CD4-positive, alpha-beta T cell treated with Interleukin-12 subunit alpha and Interleukin-12 subunit beta, for 1 hour (primary cell): ENCODE data around the gene SNTG2.

Experiments
- DNase-seq: peaks from one replicate; pipeline ENCODE4 v3.0.0-alpha.2; 2020

Gene SNTG2

GRCh38 chr2:1248187-1248586, 297.5 kb downstream of the SNTG2 start:
- no peak for DNase-seq

DNA sequence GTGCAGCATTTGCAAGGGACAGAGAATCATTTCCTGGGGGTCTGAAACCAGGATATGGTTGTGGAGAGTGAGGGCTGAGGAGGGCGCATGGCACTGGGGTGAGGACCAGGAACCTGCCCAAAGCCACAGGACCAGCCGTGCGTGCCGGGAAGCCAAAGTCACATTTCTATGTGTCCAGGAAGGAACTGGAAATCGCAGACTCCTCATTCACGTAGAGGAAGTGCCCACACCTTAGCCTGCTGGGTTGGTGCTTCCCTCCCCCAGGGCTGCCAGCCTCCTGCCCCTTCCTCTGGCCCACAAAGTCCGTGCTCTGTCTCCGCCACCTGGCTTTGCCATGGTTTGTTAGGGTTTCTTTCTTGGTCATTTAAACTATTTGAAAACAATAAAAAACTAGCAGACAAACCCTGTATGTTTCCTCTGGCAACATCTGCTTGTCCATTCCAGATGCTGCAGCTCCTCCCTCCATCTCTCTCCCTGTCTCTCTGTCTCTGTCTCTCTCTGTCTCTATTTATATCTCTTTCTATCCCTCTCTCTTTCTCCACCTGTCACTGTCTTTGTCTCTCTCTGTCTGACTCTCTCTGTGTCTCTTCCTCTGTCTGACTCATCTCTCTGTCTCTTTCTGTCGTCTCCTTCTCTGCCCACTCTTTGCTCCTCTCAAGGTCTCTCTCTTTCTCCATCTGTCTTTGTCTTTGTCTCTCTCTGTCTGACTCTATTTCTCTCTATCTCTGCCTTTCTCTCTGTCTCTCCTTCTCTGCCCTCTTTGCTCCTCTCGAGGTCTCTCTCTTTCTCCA, 299.4 kb downstream of the SNTG2 start:
- DNase-seq: no peak

- no peak for DNase-seq
Observed at GRCh38 chr2:1251520-1251919, 300.9 kb downstream of the SNTG2 start.

DNA sequence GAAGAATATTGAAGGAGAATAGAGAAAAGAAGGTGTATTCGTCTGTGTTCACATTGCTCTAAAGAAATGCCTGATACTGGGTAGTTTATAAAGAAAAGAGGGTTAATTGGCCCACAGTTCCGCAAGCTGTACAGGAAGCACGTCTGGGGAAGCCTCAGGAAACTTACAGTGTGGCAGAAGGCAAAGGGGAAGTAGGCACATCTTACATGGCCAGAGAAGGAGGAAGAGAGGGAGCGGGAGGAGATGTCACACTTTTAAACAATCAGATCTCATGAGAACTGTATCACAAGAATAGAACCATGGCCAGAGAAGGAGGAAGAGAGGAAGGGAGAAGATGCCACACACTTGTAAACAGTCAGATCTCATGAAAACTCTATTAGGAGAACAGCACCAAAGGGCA, 303.0 kb downstream of the SNTG2 start:
- DNase-seq: no peak

DNA sequence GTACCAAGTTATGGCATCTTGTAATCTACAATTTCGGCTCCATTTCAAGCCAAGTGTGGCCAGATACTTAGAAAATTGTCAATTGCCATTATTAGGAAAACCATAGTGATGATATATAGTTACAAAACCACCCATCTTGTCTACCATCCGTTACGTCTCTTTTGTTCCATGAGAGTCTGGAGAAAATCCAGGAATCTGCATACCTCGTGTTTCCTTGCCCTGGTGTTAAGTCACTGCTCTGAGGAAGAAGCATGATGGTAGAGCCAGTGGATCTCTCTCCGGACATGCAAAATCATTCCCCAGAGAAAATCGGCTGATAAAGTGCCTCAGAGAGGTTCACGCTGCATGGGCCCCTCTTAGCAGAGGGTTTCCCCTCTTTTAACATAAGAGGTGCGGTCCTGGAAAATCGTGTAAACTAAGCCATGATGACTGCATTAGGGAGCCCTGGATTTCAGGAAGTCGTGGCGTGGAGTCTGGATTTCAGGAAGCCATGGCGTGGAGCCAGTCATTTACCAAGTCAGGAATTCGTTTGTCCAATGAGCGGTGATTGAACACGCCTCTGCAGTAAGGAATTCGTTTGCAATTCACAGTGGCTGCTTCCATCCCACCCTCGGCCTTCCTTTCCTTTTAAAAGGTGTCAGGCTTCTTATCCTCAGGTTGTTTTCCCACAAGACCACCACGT, 304.2 kb downstream of the SNTG2 start:
- no peak for DNase-seq

- DNase-seq: no peak
Observed at GRCh38 chr2:1256632-1257324, 306.1 kb downstream of the SNTG2 start.

DNA sequence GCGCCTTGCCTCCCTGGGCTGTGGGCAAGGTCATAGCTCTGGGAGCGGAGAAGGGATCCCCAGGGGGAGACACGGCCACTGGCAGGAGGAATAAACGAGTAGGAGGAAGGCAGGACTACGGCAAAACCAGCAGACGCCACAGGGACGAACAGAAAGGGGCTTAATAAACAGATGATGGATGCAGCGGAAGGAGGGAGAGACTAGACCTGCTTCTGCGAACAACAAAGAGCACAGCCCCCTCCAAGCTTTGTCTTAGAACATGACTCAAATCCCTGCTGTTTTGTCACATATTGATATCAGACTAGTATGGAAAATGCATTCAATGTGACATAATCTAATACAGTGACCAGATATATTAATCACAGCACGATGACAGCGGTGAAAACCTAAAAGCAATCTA, 306.7 kb downstream of the SNTG2 start:
- DNase-seq: no peak

DNA sequence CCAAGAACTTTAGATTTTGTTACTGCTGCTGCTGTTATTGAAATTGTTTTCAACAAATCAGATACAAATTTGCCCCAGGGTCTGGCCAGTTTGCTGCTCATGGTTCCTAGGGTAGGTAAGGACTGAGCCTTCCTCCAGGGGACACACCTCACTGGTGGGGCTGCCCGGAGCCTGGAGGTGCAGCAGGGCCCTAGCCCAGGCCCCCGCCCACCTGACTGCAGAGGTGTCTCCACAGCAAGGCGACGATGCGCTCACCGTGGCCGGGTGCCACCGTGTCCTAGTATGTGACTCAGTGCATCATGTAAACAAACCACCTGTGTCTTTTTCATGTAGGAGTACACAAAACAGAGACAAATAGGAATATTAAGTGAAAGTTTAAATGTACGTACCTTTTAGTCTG, 309.1 kb downstream of the SNTG2 start:
- no peak for DNase-seq

GRCh38 chr2:1262609-1263008, 312.0 kb downstream of the SNTG2 start:
- DNase-seq: no peak

- no peak for DNase-seq
Observed at GRCh38 chr2:1265454-1265853, 314.8 kb downstream of the SNTG2 start.

DNA sequence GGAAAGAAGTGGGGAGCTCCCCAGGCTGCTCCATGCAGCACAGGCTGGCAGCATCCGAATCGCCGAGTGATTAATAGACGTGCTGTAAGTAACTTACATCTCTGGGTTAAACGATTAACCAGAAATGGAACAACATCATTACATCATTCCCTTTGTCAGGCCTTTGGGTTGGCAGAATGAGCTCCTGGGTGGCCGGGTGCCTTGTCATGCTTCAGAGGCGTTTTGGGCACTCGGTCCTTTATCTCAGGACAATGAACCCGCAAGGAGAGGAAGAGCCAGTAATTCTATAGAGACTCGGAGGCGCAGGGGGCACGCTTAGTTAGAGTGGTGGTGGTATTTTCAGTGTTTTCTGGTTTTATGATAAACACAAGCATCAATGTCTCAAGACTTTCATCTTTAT, 315.7 kb downstream of the SNTG2 start:
- no peak for DNase-seq

GRCh38 chr2:1268034-1268433, 317.4 kb downstream of the SNTG2 start:
- DNase-seq: no peak

DNA sequence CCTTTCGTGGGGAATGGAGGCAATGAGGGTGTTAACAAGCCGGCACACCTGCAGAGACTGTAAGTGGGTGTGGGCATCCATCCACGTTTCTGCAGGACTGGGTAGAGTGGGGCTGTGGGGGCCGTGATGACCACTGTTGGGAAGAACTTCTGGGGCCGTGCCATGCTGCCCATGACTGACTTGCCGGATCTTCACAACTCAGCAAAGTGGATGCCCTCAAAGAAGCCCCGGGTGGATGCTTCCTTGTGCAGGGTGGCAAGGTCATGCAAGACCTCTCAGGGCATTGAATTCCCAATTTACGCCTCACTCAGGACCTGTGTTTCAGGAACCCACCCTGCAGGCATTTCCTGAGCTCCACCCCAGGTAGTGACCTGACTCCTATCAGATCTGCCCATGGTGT, 319.2 kb downstream of the SNTG2 start:
- no peak for DNase-seq

GRCh38 chr2:1272835-1273234, 322.2 kb downstream of the SNTG2 start:
- no peak for DNase-seq

DNA sequence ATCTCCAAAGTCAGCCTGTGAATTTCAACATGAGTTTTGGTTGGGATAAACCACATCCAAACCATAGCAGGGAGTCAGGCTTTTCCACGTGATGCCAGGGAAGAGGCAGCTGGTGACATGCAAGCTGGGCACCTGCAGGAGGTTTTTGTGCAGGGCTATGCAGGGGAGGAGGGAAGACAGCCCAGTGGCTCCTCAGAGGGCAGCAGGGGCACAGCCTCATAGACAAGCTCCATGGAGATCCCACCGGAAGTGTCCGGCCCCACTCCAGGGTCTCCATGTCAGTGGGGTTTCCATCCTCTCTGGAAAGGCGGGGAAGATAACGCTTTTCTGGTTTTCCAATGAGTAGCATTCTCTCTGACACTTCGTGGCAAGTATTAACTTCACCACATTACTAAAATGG, 327.0 kb downstream of the SNTG2 start:
- no peak for DNase-seq

DNA sequence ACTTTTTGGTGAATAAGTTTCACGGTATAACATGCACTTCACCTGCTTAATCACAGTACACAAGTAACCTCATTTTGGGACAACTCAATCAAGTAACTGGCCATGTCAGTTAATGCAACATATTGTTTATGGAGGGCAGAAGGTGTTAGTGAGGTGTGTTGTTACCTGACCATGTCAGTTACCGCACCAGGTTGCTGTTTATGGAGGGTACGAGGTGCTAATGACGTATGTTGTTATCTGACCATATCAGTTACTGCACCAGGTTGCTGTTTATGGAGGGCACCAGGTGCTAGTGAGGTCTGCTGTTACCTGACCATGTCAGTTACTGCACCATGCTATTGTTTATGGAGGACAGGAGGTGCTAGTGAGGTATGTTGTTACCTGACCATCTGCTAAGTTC, 327.5 kb downstream of the SNTG2 start:
- DNase-seq: no peak

DNA sequence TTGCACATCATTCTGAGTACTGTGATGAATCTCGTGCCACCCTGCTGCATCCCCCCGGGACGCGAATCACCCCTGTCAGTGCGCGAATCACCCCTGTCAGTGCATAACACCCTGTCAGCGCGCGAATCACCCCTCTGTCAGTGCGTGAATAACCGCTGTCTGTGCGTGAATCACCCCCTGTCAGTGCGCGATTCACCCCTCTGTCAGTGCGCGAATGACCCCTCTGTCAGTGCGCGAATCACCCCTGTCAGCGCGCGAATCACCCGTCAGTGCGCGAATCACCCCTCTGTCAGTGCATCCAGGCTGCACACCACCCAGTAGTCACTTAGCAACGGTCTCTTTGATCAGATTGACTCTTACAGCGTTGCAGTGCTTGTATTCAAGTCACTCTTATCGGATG, 328.2 kb downstream of the SNTG2 start:
- DNase-seq: no peak

- DNase-seq: no peak
Observed at GRCh38 chr2:1282552-1282951, 331.9 kb downstream of the SNTG2 start.

GRCh38 chr2:1283020-1283801, 332.6 kb downstream of the SNTG2 start:
- DNase-seq: no peak

DNA sequence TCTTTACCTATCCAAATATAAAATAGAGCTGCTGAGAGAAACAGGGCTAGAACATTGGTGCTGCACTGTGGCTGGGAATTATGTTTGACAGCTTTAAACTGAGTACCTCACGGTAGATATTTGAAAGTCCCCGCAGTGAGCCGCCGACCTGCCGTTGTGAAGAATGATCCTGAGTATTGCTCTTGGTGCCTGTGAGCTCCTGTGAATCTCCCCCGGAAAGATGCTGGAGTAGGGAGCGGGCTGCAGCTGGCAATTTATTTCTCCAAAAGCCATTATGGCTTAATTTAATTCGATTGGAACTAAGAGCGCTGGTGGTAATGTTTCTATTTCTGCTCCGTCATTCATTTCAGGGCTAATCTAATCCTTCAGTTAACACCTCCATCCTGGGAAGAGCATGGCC, 333.2 kb downstream of the SNTG2 start:
- no peak for DNase-seq

DNA sequence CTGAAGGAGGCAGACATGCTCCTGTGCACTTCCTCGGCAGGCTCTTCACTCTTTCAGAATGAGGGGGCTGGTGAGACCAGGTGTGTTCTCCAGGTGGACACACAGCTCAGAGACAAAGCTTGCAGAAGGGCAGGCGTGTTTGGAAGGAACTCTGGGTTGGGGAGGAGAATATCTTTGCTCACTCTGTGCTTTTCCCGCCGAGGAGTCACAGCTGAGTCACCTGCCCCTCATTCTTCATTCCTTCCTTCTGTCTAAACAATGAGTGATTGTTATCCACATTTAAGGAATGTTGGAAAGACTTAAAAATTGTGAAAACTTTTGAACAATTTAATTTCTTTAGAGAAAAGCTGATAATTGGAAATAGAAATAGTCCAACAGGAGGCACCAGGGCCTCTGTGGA, 336.3 kb downstream of the SNTG2 start:
- no peak for DNase-seq

- no peak for DNase-seq
Observed at GRCh38 chr2:1287427-1287826, 336.8 kb downstream of the SNTG2 start.

GRCh38 chr2:1294900-1295299, 344.3 kb downstream of the SNTG2 start:
- no peak for DNase-seq
